OCI-LY1 (cell line): Measurements from ENCODE around the gene PUS3.

Source experiments
- H2AFZ ChIP-seq: fragments of 200-600 bp; sonication (generic), shearing (Covaris generic); 2 replicates; pipeline ENCODE4 v1.6.0; 2014; ENCODE audit warnings: antibody characterized with exemption, mild to moderate bottlenecking, low read length
- H3F3A ChIP-seq: fragments of 200-600 bp; sonication (generic), shearing (Covaris generic); 2 replicates; pipeline ENCODE4 v1.6.0; 2014; ENCODE audit warnings: mild to moderate bottlenecking, antibody characterized with exemption, low read length, moderate library complexity; ENCODE audit not compliant: insufficient read depth
- H3K27ac ChIP-seq: fragments of 200-600 bp; sonication (generic); 2 replicates; pipeline ENCODE4 v1.5.1; 2014; ENCODE audit warnings: low read length, mixed run types, mild to moderate bottlenecking, low read depth; ENCODE audit not compliant: poor library complexity, severe bottlenecking
- H3K27me3 ChIP-seq: fragments of 200-600 bp; sonication (generic); 2 replicates; pipeline ENCODE4 v1.6.0; 2014; ENCODE audit warnings: antibody characterized with exemption, mild to moderate bottlenecking, low read length, moderate library complexity; ENCODE audit not compliant: insufficient read depth
- H3K36me3 ChIP-seq: fragments of 200-600 bp; sonication (generic); 2 replicates; pipeline ENCODE4 v1.6.1; 2014; ENCODE audit warnings: mild to moderate bottlenecking, antibody characterized with exemption, low read length, moderate library complexity, mixed read lengths; ENCODE audit not compliant: insufficient read depth
- H3K4me1 ChIP-seq: fragments of 200-600 bp; sonication (generic); 2 replicates; pipeline ENCODE4 v1.5.1; 2014; ENCODE audit warnings: mild to moderate bottlenecking, low read length, moderate library complexity; ENCODE audit not compliant: insufficient read depth, severe bottlenecking
- H3K4me2 ChIP-seq: fragments of 200-600 bp; sonication (generic), shearing (Covaris generic); 2 replicates; pipeline ENCODE4 v1.6.1; 2014; ENCODE audit warnings: low read length
- H3K4me3 ChIP-seq: fragments of 200-600 bp; sonication (generic); 2 replicates; pipeline ENCODE4 v1.5.1; 2014; ENCODE audit warnings: low read length, low read depth, mild to moderate bottlenecking, mixed read lengths; ENCODE audit not compliant: poor library complexity, severe bottlenecking
- H3K79me2 ChIP-seq: fragments of 200-600 bp; shearing (Covaris generic); 2 replicates; pipeline ENCODE4 v1.6.1; 2016; ENCODE audit warnings: mixed run types, low read length, mixed read lengths; ENCODE audit not compliant: insufficient read depth
- H3K9ac ChIP-seq: fragments of 200-600 bp; sonication (generic), shearing (Covaris generic); 2 replicates; pipeline ENCODE4 v1.6.1; 2014; ENCODE audit warnings: mild to moderate bottlenecking, low read length, mixed read lengths
- H3K9me2 ChIP-seq: fragments of 200-600 bp; sonication (generic), shearing (Covaris generic); 2 replicates; pipeline ENCODE4 v1.6.1; 2014; ENCODE audit warnings: low read depth, mild to moderate bottlenecking, low read length, mixed read lengths
- H3K9me3 ChIP-seq: fragments of 200-600 bp; shearing (Covaris generic); 2 replicates; pipeline ENCODE4 v1.6.1; 2014; ENCODE audit warnings: low read length, mixed read lengths
- H4K20me1 ChIP-seq: fragments of 200-600 bp; sonication (generic), shearing (Covaris generic); 2 replicates; pipeline ENCODE4 v1.6.0; 2016; ENCODE audit warnings: mild to moderate bottlenecking, low read length; ENCODE audit not compliant: insufficient read depth
- EZH2 ChIP-seq: fragments of 200-600 bp; sonication (generic), shearing (Covaris generic); IDR thresholded peaks from 2 replicates; pipeline ENCODE4 v1.8.0; 2017; ENCODE audit warnings: borderline replicate concordance, mixed run types, mild to moderate bottlenecking, antibody characterized with exemption, low read length, moderate library complexity, mixed read lengths
- TF ChIP-seq, protein P1 (sequence below): fragments of 200-600 bp; sonication (generic), shearing (Covaris generic); IDR thresholded peaks from 2 replicates; pipeline ENCODE4 v1.5.1; 2017; ENCODE audit warnings: mild to moderate bottlenecking, antibody characterized with exemption, low read length, moderate library complexity, mixed read lengths

PUS3 gene

DNA sequence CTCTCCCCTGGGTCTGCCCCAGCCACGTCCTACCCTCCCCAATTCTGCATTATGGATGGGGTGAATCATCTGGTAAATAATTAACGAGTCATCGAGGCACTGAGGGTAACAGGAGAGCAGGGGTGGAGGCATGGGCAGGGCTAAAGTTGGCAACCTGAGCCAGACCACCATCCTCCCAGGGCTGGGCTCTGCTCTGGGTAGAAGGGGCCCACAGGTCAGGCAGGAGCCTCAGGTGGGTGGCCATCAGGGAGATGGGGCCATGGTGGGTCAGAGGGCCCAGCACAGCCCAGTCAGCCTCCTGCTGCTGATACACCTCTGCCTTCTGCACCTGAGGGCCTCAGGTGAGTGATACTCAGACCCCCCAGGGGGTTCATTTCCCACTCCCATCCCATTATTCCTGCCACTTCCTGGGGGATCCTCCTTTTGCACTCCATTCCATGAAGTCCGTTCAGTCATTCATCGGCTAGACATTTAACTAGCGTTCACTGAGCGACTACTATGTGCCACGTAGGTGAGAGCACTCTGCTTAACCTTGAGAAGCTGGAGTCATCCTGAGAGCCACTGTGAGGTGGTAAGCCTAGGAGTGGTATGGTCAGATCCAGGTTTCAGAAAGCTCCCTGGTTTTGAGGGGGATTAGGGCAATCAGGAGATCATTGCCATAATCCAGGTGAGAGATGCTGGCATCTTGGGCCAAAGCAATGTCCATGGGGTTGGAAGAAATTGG, 43.0 kb upstream of the PUS3 start, which contains the start of gene VSIG10L2:
Gene VSIG10L2 (plus strand): TSS at position 248 of the 724 bp plus-strand sequence. CDS start 12 bp downstream, at position 260.
- H3K27me3 ChIP-seq: no peaks in the 10 kb centered on the region
- no peaks in the 10 kb centered on the region for H4K20me1 ChIP-seq
- H3K4me3 ChIP-seq: no peak within 1 kb of the TSS
- no peaks in the 10 kb centered on the region for H3F3A ChIP-seq
- no peaks in the 10 kb centered on the region for H3K9me3 ChIP-seq
- H3K4me1 ChIP-seq: no peaks in the 10 kb centered on the region
- no peak within 1 kb of the TSS for H3K9ac ChIP-seq
- H3K27ac ChIP-seq: no peak within 1 kb of the TSS
- H3K79me2 ChIP-seq: no peaks in the 10 kb centered on the region
- no peaks in the 10 kb centered on the region for H3K36me3 ChIP-seq
- H3K9me2 ChIP-seq: no peaks in the 10 kb centered on the region
- no peak for TF ChIP-seq EZH2
- TF ChIP-seq, protein P1, sequence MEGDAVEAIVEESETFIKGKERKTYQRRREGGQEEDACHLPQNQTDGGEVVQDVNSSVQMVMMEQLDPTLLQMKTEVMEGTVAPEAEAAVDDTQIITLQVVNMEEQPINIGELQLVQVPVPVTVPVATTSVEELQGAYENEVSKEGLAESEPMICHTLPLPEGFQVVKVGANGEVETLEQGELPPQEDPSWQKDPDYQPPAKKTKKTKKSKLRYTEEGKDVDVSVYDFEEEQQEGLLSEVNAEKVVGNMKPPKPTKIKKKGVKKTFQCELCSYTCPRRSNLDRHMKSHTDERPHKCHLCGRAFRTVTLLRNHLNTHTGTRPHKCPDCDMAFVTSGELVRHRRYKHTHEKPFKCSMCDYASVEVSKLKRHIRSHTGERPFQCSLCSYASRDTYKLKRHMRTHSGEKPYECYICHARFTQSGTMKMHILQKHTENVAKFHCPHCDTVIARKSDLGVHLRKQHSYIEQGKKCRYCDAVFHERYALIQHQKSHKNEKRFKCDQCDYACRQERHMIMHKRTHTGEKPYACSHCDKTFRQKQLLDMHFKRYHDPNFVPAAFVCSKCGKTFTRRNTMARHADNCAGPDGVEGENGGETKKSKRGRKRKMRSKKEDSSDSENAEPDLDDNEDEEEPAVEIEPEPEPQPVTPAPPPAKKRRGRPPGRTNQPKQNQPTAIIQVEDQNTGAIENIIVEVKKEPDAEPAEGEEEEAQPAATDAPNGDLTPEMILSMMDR: no peak
- H3K4me2 ChIP-seq: no peak within 1 kb of the TSS
- H2AFZ ChIP-seq: no peak within 1 kb of the TSS

DNA sequence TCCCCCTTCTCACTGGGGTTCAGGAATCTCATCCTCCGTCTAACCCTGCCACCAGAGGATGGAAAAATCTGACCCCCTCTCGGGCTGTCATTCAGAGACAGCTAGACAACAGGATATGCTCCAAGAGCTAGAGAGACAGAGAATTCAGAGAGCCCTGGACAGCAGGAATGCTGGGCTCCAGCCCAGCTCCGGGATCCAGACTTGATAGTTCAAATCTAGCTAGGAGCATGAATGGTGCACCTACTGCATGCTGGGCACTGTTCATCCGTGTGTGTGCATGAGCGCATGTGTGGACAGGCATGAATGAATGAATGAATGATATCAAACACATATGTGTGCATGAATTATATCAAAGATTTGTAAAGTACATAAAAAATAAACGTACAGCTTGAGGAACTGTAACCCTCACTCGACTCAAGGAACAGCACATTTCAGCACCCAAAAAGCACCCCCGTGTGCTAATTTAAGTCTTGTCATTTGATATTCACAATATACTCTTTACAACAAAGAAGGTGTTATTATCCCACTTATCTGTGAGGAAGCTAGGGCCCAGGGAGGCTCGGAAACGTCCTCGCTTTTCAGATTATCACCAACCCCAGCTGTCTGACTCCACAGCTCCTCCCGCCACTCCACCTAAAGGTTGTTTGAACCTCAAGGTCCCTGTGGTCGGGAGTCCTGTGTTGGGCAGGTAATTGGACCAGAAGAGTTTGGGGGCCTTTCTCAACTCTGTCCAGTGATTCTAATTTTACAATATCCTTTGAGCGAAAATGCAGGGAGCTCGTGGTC, 42.2 kb upstream of the PUS3 start:
- no peaks in the 10 kb centered on the region for H3K9me2 ChIP-seq
- H3K4me1 ChIP-seq: no peaks in the 10 kb centered on the region
- H3K9ac ChIP-seq: no peak overlapping the region

DNA sequence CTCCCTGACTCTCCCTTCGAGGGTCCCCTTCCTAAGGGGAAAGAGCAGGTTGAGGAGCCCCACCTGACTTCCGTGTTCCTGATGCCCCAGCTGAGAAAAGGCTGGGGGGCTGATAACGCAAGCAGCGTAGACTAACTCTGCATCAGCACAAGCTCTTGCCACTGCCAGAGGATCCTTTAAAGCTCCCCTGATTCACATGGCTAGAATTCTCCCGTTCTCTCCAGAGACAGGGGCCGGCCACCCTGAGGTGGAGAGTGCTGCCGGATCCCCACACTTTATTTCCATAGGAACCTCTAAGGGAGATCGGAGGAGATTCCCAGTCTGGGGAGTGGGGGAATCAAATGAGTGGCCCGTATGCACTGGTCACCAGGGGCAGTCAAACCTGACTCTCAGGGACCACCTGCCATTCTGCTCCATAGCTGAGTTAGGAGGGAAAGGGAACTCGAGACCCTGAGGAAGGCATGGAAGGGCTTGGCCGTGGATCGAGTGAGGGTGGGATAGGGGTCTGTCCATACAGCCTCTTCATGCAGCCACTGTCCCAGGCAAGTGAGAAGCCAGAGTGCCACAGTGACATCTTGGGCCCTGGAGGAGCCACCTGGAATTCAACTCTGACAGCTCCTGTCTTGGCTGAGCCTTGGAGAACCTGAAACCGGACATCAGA, 41.5 kb upstream of the PUS3 start:
- H3K9me3 ChIP-seq: no peaks in the 10 kb centered on the region
- no peak for TF ChIP-seq EZH2
- TF ChIP-seq, protein P1: no peak
- H3K27me3 ChIP-seq: no peaks in the 10 kb centered on the region
- H3K4me1 ChIP-seq: no peaks in the 10 kb centered on the region
- H3K9me2 ChIP-seq: no peaks in the 10 kb centered on the region
- no peaks in the 10 kb centered on the region for H3K79me2 ChIP-seq
- no peak overlapping the region for H3K9ac ChIP-seq
- no peak overlapping the region for H3K27ac ChIP-seq
- no peaks in the 10 kb centered on the region for H4K20me1 ChIP-seq
- H3K36me3 ChIP-seq: no peaks in the 10 kb centered on the region
- H3F3A ChIP-seq: no peaks in the 10 kb centered on the region
- H3K4me2 ChIP-seq: no peak overlapping the region
- H2AFZ ChIP-seq: no peak overlapping the region
- H3K4me3 ChIP-seq: no peak overlapping the region

More for the DNA sequence above, 42.2 kb upstream of the PUS3 start:
- no peak for TF ChIP-seq EZH2
- TF ChIP-seq, protein P1: no peak
- no peaks in the 10 kb centered on the region for H3K9me3 ChIP-seq
- H3K27ac ChIP-seq: no peak overlapping the region
- H3F3A ChIP-seq: no peaks in the 10 kb centered on the region
- no peaks in the 10 kb centered on the region for H3K36me3 ChIP-seq
- no peak overlapping the region for H3K4me2 ChIP-seq
- H2AFZ ChIP-seq: no peak overlapping the region
- no peaks in the 10 kb centered on the region for H3K27me3 ChIP-seq
- no peaks in the 10 kb centered on the region for H3K79me2 ChIP-seq
- H3K4me3 ChIP-seq: no peak overlapping the region
- no peaks in the 10 kb centered on the region for H4K20me1 ChIP-seq
